Endothelial cell of umbilical vein (primary cell): Measurements from ENCODE around the gene EPB41L4B. TPM values are rescaled to one million over a fixed set of nuclear protein-coding genes. Genes with fewer than 3 reads are reported as not detected.

Experiments
- BruUV-seq: library from RNA; stranded (reverse); fragments of 400-500 nt; replicated peaks from 2 replicates; lab custom pipeline; 2021; lab: Mats Ljungman, UMichigan
- CTCF ChIA-PET: fragments of 300-600, 350-600 bp; sonication (Branson Sonifier 250); formaldehyde crosslinking; loops from one replicate; lab custom pipeline; 2021; ENCODE audit warnings: antibody characterized with exemption, inconsistent platforms; lab: Charles Lee
- POLR2A ChIA-PET: fragments of 300-600, 350-600 bp; sonication (Branson Sonifier 250); formaldehyde crosslinking; loops from one replicate; lab custom pipeline; 2021; ENCODE audit warnings: antibody characterized with exemption, inconsistent platforms; lab: Charles Lee
- DNase-seq: peaks from one replicate; pipeline ENCODE4 v3.0.0-alpha.2; 2011; ENCODE audit warnings: low read depth, low spot score
- FAIRE-seq: peaks from 2 replicates; lab custom pipeline; 2011; peaks lifted over from hg19 to GRCh38; lab: Jason Lieb, UNC
- H2AFZ ChIP-seq: 2 replicates; pipeline ENCODE4 v1.6.0; 2012; ENCODE audit warnings: low read depth, low read length, control low read depth, inconsistent platforms
- H3K27ac ChIP-seq: 2 replicates; pipeline ENCODE4 v1.5.1; 2011; ENCODE audit warnings: low read depth, mild to moderate bottlenecking, control low read depth, low read length, moderate library complexity; ENCODE audit not compliant: insufficient read depth
- H3K27me3 ChIP-seq, 2 experiments: 2 replicates each; pipeline versions ENCODE4 v1.6.0 to v1.6.1; 2011; ENCODE audit warnings: low read length in 2 of 2, mixed read lengths in 1 of 2; ENCODE audit not compliant: control insufficient read depth in 2 of 2, insufficient read depth in 2 of 2
- H3K36me3 ChIP-seq, 2 experiments: 2 replicates in 1 of 2; 3 replicates in 1 of 2; pipeline ENCODE4 v1.5.1; 2011; ENCODE audit warnings: low read length in 2 of 2, mild to moderate bottlenecking in 1 of 2, moderate library complexity in 1 of 2; ENCODE audit not compliant: control insufficient read depth in 2 of 2, insufficient read depth in 2 of 2; ENCODE audit errors: extremely low read depth in 1 of 2
- H3K4me1 ChIP-seq: 3 replicates; pipeline ENCODE4 v1.5.1; 2011; ENCODE audit warnings: mild to moderate bottlenecking, low read length; ENCODE audit not compliant: control insufficient read depth, insufficient read depth; ENCODE audit errors: extremely low read depth
- H3K4me2 ChIP-seq: 2 replicates; pipeline ENCODE4 v1.6.1; 2011; ENCODE audit warnings: low read length, control low read depth, mixed read lengths; ENCODE audit not compliant: insufficient read depth
- H3K4me3 ChIP-seq, 3 experiments: fragments of 200-600 bp in 1 of 3; sonication (generic), shearing (Covaris generic) in 1 of 3; replicated peaks in 1 of 3; 2 replicates each; pipeline ENCODE4 v1.5.1; 2011 to 2016; ENCODE audit warnings: control low read depth in 3 of 3, low read length in 3 of 3, mild to moderate bottlenecking in 2 of 3, inconsistent platforms in 1 of 3, low read depth in 1 of 3, moderate library complexity in 1 of 3; ENCODE audit not compliant: insufficient read depth in 1 of 3
- H3K79me2 ChIP-seq: 2 replicates; pipeline ENCODE4 v1.6.0; 2012; ENCODE audit warnings: low read length, inconsistent platforms; ENCODE audit not compliant: control insufficient read depth, insufficient read depth
- H3K9ac ChIP-seq: replicated peaks from 2 replicates; pipeline ENCODE3; 2011; ENCODE audit warnings: low read length, control low read depth; ENCODE audit not compliant: insufficient read depth; ENCODE audit errors: extremely low read depth
- H3K9me1 ChIP-seq: replicated peaks from 3 replicates; pipeline ENCODE4 v1.6.0; 2011; ENCODE audit warnings: mild to moderate bottlenecking, low read length; ENCODE audit not compliant: control insufficient read depth, insufficient read depth; ENCODE audit errors: extremely low read depth
- H3K9me3 ChIP-seq: replicated peaks from 2 replicates; pipeline ENCODE4 v1.5.1; 2012; ENCODE audit warnings: low read length, inconsistent platforms; ENCODE audit not compliant: control insufficient read depth, insufficient read depth
- H4K20me1 ChIP-seq: replicated peaks from 2 replicates; pipeline ENCODE3; 2011; ENCODE audit warnings: mild to moderate bottlenecking, low read length; ENCODE audit not compliant: control insufficient read depth, insufficient read depth; ENCODE audit errors: extremely low read depth
- CTCF ChIP-seq, 2 donors: IDR thresholded peaks; 1 replicate in 1 of 2; 2 replicates in 1 of 2; pipeline ENCODE4 v1.5.1; 2011; ENCODE audit warnings: low read length in 2 of 2, mild to moderate bottlenecking in 2 of 2, moderate library complexity in 2 of 2, control low read depth in 1 of 2, inconsistent platforms in 1 of 2, low read depth in 1 of 2; ENCODE audit not compliant: insufficient read depth in 1 of 2; ENCODE audit errors: extremely low read depth in 1 of 2
- EZH2 ChIP-seq: IDR thresholded peaks from 2 replicates; pipeline ENCODE4 v1.6.1; 2012; ENCODE audit warnings: borderline replicate concordance, low read depth, mild to moderate bottlenecking, moderate library complexity, low read length, inconsistent platforms; ENCODE audit not compliant: severe bottlenecking
- FOS ChIP-seq: IDR thresholded peaks from 2 replicates; pipeline ENCODE4 v1.6.1; 2011; ENCODE audit warnings: mild to moderate bottlenecking, low read length, moderate library complexity, borderline replicate concordance; ENCODE audit not compliant: insufficient read depth
- GATA2 ChIP-seq: IDR thresholded peaks from 2 replicates; pipeline ENCODE4 v1.7.0; 2011; ENCODE audit warnings: low read depth, mild to moderate bottlenecking, moderate library complexity, mixed read lengths, low read length; ENCODE audit not compliant: insufficient read length, insufficient read depth
- JUN ChIP-seq: IDR thresholded peaks from 2 replicates; pipeline ENCODE4 v1.6.1; 2011; ENCODE audit warnings: borderline replicate concordance, low read depth; ENCODE audit not compliant: insufficient read length, insufficient read depth
- MAX ChIP-seq: IDR thresholded peaks from 2 replicates; pipeline ENCODE4 v1.6.1; 2011; ENCODE audit not compliant: insufficient read depth, insufficient read length
- MYC ChIP-seq: IDR thresholded peaks from one replicate; pipeline ENCODE4 v1.6.1; 2011; ENCODE audit warnings: mild to moderate bottlenecking, low read depth, low read length
- POLR2A ChIP-seq: IDR thresholded peaks from 2 replicates; pipeline ENCODE4 v1.6.1; 2012; ENCODE audit warnings: low read depth, mild to moderate bottlenecking, control low read depth, low read length
- POLR2AphosphoS5 ChIP-seq: IDR thresholded peaks from 2 replicates; pipeline ENCODE4 v1.6.1; 2012; ENCODE audit warnings: low read depth, mild to moderate bottlenecking, control low read depth, low read length, moderate library complexity; ENCODE audit not compliant: insufficient read depth
- dilution Hi-C: fragments of 300-500 bp; cut with MboI; formaldehyde crosslinking; loops from one replicate; pipeline ENCODE4 v1.15.0; 2019; ENCODE audit warnings: low sequenced_read_pairs; ENCODE audit not compliant: extremely low pct_ligation_motif_present
- intact Hi-C: fragments of 100-400 bp; cut with micrococcal nuclease; formaldehyde crosslinking; loops from one replicate; pipeline ENCODE4 v1.10.0; 2022
- polyA plus RNA-seq, 4 experiments: library from polyadenylated mRNA; depleted of rRNA in 3 of 4; stranded (reverse) in 3 of 4; unstranded in 1 of 4; fragments of >200 nt; gene quantifications; 2 replicates each; pipeline versions ENCODE4 v1.2.1 to v1.2.3, GENCODE V29; 2011 to 2012; ENCODE audit warnings: missing spikeins in 1 of 4
- total RNA-seq: library from RNA; stranded (reverse); gene quantifications from 2 replicates; pipeline ENCODE4 v1.2.3, GENCODE V29; 2021

The EPB41L4B gene
- total and polyA plus RNA-seq, 2 donors (not counting 3 experiments of a cell fraction or from before 2014, with no cell fraction given): 0.10 to 0.15 TPM

- H3K4me2 ChIP-seq: peak overlapping the region; percentile 18
- H3K9me1 ChIP-seq: no peaks in the 10 kb centered on the region
- peak; percentile 36 for TF ChIP-seq MYC
- TF ChIP-seq MAX: no peak
- TF ChIP-seq FOS: peak; percentile 49
- no peak overlapping the region for H3K4me3 ChIP-seq
- no peaks in the 10 kb centered on the region for H3K36me3 ChIP-seq
- intact Hi-C loops (loop anchor here (5.0 kb wide), 1 partner anchor 69 kb away; no protein-coding TSS in a partner anchor), dilution Hi-C loops (no loop called here)
- no peaks in the 10 kb centered on the region for H4K20me1 ChIP-seq
- H3K27ac ChIP-seq: peak overlapping the region; percentile 14
- H3K4me1 ChIP-seq: peaks cover 14% of the 10 kb centered on the region
- FAIRE-seq (peak; percentile 90), DNase-seq (peak; percentile 92)
- peak overlapping the region; percentile 76 for H2AFZ ChIP-seq
- no peaks in the 10 kb centered on the region for H3K9me3 ChIP-seq
- H3K27me3 ChIP-seq: no peaks in the 10 kb centered on the region
- ChIA-PET CTCF (interaction anchor here (0.6 to 1.2 kb wide), 4 partner anchors 17 to 300 kb away, joined by 3 to 5 read pairs (median 4); no protein-coding TSS in a partner anchor), POLR2A (no interaction called here)
- no peaks in the 10 kb centered on the region for H3K79me2 ChIP-seq
- H3K9ac ChIP-seq: peak overlapping the region; percentile 53
- BruUV-seq: no TSS peak
Measured at GRCh38 chr9:109251080-109251775, 69.6 kb downstream of the EPB41L4B start.

GRCh38 chr9:109250771-109251079 is 70.1 kb downstream of the EPB41L4B start:
- H3K27me3 ChIP-seq: no peaks in the 10 kb centered on the region
- no peaks in the 10 kb centered on the region for H3K9me1 ChIP-seq
- H3K9me3 ChIP-seq: no peaks in the 10 kb centered on the region
- ChIA-PET POLR2A (no interaction called here), CTCF (interaction anchor here (0.6 to 1.2 kb wide), 4 partner anchors 17 to 299 kb away, joined by 3 to 5 read pairs (median 4); no protein-coding TSS in a partner anchor)
- no peaks in the 10 kb centered on the region for H3K36me3 ChIP-seq
- TF ChIP-seq CTCF (IDR thresholded peaks at IDR 0.05; ENCODE audit: extremely low read depth in 1 of 2, insufficient read depth in 1 of 2, low read depth in 1 of 2, low read length in 2 of 2): no peak
- TF ChIP-seq MYC: no peak
- TF ChIP-seq EZH2: no peak
- TF ChIP-seq GATA2: no peak
- TF ChIP-seq FOS: no peak
- TF ChIP-seq MAX: no peak
- TF ChIP-seq JUN: no peak
- no peak for TF ChIP-seq POLR2A
- no peak for TF ChIP-seq POLR2AphosphoS5
- peak overlapping the region; percentile 76 for H2AFZ ChIP-seq
- H3K79me2 ChIP-seq: no peaks in the 10 kb centered on the region
- peak overlapping the region; percentile 14 for H3K27ac ChIP-seq
- dilution Hi-C loops: no loop called here
- intact Hi-C loops: loop anchor here (5.0 kb wide), 1 partner anchor 68 kb away; no protein-coding TSS in a partner anchor
- no peak for FAIRE-seq
- DNase-seq: no peak
- H3K4me3 ChIP-seq: no peak overlapping the region
- H3K4me1 ChIP-seq: peaks cover 14% of the 10 kb centered on the region
- no TSS peak for BruUV-seq
- peak overlapping the region; percentile 18 for H3K4me2 ChIP-seq
- peak overlapping the region; percentile 53 for H3K9ac ChIP-seq
- H4K20me1 ChIP-seq: no peaks in the 10 kb centered on the region
